D341Med (cell line): ENCODE data around the gene KLRG1.

Source experiments
- DNase-seq: peaks from one replicate; pipeline ENCODE4 v3.0.0; 2012; ENCODE audit warnings: low spot score

Gene KLRG1

GRCh38 chr12:8989413-8989812 lies at the start of gene KLRG1:
TSS of gene KLRG1 (plus strand) at chr12:8989546. CDS start at chr12:8989636, 90 bp downstream.
- DNase-seq: no peak

- no peak for DNase-seq
These were observed 47.5 kb upstream of the KLRG1 start for GRCh38 chr12:8941691-8942478.

DNA sequence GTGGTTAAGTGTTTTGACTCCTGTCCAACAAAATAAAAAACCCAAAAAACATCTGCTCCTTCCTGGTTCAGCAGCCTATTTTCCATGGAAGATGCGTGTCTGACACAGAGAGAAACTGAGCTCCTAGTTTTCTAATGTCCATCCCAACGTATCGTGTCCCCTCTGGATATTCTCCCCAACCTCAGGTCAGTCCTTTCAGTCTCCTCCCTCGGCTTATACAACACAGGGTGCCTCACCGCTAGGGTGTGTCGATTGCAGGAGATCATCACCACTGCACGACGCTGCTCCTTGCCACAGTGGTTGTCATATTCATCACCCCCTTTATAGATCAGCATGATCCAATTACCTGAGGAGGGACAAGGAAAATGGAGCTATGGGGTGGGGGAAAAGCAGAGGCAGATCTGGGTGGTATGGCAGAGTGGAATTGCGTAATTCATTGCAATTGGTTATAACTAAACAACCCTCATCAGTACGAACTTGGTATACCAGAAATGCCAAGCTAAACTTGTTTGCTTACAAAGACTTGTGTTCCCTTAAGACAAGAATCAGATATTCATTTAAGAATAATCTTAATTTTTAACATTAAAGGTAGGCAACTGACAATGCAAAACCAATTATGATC lies 45.7 kb upstream of the KLRG1 start:
- no peak for DNase-seq

- no peak for DNase-seq
These were observed 42.6 kb upstream of the KLRG1 start for GRCh38 chr12:8946733-8947132.

DNA sequence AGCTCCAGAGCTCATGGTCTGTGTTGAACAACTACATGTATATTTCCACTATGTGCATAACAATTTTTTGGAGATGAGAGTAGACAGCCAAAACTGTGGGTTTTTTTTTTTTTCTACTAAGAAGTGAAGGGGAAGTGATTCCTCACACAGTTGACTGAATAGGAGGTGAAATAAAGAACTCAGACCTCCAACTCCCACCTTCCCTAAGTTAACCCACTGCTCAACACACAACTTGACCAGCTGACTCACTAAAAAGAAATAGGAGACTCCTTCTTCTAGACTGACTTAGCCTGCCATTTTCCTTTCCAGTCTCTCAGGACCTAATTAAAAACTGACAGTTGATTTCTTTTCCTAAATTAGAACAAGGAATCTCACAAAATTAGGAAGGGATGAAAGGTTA lies 41.6 kb upstream of the KLRG1 start:
- no peak for DNase-seq

- DNase-seq: peak; percentile 53
These were observed 40.5 kb upstream of the KLRG1 start for GRCh38 chr12:8948701-8949341.

- peak; percentile 94 for DNase-seq
These were observed 39.8 kb upstream of the KLRG1 start, which contains the start of gene M6PR for GRCh38 chr12:8949342-8950220. TSS of gene M6PR (minus strand) at chr12:8949645. CDS start at chr12:8946404, 3,241 bp downstream.

DNA sequence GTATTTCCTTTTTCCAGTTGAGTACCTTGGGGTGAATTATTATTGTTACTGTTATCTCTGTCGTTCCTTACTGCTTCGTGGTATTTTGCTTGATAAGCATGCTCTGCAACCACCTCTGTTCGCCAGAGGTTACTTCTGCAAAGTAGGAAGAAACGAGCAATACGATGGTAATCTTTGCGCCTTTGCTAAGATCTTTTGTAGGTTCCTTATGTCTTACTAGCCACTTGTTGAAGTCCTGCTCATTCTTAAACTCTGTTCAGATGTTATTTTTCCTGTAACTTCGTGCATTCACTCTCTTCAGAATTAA lies 39.2 kb upstream of the KLRG1 start:
- DNase-seq: no peak

GRCh38 chr12:8950702-8951478 lies 38.5 kb upstream of the KLRG1 start:
- DNase-seq: no peak

GRCh38 chr12:8951744-8952143 lies 37.6 kb upstream of the KLRG1 start:
- no peak for DNase-seq

DNA sequence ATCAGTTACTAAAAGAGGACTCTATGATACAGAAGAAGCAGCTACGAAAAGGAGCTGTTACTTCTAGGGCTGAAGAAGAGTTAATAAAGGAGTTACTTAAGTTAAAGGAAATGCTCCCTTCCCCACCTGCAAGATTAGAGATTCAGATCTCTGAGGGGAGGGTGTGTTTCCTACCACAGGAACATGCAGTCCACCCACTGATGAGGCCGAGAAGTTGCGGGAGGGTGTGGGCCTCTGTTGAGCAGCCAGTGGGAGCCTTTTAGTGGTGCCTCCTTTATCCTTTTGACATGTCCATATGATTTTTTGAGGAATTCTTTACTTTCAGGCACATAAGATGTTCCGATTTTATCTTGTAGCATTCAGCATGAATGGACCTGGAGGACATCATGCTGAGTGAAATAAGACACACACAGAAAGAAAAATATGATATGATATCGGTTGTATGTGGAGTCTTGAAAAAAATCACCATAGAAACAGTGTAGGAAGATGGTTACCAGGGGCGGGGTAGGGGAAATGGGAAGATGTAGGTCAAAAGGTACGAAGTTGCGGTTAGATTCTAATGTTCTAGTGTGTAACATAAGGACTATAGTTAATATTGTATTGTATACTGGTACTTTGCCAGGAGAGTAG lies 35.5 kb upstream of the KLRG1 start:
- DNase-seq: no peak

DNA sequence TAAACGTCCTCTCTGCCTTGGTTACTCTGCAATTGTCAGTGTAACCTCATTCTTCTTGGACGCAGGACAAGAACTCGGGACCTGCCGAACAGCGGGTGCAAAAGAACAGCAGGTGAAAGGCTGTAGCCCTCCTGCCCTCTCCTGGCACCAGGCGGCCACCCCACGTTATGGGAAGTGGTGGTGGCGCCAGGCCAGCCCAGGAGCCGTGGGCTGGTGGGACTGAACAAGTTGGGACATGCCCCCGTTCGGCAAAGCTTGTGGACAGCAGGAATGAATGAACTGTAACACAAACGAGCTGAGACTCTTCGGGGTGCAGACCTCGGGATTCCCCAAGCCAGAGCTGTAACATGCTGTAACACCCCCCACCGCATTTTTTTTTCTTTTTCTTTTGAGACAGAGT lies 33.3 kb upstream of the KLRG1 start:
- no peak for DNase-seq

DNA sequence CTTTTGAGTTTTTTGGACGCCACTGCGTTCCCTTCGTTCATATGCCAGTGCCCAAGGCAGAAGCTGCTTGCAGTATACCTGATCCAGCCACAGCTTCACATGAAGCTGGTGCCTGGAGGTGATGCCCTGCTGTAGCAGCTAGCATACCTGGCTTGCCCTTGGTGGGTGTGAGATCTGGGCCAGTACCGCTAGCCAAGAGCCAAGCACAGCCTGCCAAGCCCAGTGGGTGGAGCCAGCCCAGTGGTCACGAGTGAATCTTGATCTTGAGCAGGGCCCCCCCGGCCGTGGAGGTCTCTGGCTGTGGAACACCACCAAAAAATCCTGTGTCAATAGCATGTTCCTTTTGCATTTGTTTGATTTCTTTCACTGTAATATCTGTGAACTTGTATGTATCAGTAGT lies 32.6 kb upstream of the KLRG1 start:
- no peak for DNase-seq

DNA sequence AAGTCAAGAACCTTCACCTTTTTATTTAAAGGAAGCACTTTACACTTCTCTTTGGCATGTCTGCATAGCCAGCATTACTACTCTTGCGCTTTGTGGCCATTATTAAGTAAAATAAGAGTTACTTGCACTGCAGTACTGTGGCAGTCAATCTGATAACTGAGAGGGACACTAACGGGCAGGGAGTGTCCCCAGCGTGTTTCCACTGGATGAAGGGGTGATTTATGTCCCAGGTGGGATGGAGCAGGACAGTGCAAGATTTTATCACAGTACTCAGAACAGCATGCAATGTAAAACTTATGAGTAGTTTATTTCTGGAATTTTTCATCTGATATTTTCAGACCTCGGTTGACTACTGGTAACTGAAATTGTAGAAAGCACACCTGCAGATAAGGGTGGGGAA lies 31.8 kb upstream of the KLRG1 start:
- DNase-seq: no peak

DNA sequence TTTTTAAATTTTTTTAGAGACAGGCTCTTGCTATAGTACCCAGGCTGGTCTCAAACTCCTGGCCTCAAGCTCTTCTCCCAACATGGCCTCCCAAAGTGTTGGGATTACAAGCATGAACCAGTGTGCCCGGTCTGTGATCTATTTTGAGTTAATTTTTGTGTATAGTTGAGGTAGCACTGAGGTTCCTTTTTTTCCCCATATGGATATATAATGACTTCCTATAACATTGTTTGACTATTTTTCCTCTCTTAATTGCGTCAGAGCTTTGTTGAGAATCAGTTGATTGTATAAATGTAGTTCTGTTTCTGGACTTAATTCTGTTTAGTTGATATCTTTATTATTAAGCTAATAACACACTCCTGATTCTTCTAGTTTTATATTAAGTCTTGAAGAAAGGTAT lies 31.3 kb upstream of the KLRG1 start:
- DNase-seq: no peak

- DNase-seq: no peak
These were observed 29.2 kb upstream of the KLRG1 start for GRCh38 chr12:8960176-8960575.

- no peak for DNase-seq
These were observed 20.6 kb upstream of the KLRG1 start for GRCh38 chr12:8968761-8969160.

- DNase-seq: no peak
These were observed 19.4 kb upstream of the KLRG1 start for GRCh38 chr12:8969861-8970411.

DNA sequence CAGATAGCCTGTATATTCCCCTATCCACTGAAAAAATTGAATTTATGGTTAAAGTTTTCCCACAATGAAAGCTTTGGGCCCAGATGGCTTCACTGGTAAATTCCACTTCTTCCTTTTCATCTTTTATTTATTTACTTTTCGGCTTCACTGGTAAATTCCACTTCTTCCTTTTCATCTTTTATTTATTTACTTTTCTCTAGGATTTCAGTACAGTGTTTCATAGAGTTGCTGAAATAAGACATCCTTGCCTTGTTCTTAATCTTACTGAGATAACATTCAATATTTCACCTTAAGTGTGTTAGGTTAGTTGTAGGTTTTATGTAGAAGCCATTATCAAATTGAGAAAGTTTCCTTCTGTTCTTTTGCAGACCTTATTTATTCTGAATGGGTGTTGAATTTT lies 18.9 kb upstream of the KLRG1 start:
- no peak for DNase-seq

DNA sequence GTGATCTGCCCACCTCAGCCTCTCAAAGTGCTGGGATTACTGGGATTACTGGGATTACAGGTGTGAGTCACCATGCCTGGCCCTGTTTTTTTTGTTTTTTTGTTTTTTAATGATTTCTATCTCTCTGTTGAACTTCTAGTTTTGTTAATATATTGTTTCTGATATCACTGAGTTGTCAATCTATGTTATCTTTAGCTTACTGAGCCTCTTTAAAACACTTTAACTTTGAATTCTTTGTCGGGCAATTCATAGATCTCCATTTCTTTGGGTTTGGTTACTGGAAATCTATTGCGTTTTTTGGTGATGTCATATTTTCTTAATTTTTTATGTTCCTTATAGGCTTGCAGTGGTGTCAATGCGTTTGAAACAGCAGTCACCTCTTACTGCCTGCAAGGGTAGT lies 9.2 kb upstream of the KLRG1 start:
- DNase-seq: no peak

GRCh38 chr12:8985213-8985754 lies 4.1 kb upstream of the KLRG1 start:
- DNase-seq: no peak
